NAMALWA (cell line): ENCODE results near the gene RELL1.
A peak's percentile ranks its signal among the peaks of the same experiment; 100 is the strongest.

ENCODE experiments used
- DNase-seq: peaks from one replicate; pipeline ENCODE4 v3.0.0-alpha.2; 2015; ENCODE audit warnings: low spot score

RELL1 gene

GRCh38 chr4:37635155-37635554, 51.0 kb downstream of the RELL1 start:
- DNase-seq, result no peak

GRCh38 chr4:37634180-37634579, 52.0 kb downstream of the RELL1 start:
- no peak for DNase-seq

GRCh38 chr4:37632836-37633235, 53.3 kb downstream of the RELL1 start:
- no peak for DNase-seq

DNA sequence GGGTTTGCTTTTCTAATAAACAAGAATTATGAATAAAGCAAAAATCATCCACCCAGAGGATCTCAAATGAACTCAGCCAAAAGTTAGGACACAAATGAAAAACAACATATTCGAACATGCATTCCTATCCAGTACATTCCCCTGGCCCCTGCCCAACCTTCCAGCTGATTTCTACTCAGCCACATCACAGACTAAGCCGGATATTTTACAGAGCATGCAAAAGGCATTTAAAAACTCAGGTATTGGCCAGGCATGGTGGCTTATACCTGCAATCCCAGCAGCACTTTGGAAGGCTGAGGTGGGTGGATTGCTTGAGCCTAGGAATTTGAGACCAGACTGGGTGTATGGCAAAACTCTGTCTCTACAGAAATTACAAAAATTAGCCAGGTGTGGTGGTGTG, 54.6 kb downstream of the RELL1 start:
- DNase-seq, result no peak

DNA sequence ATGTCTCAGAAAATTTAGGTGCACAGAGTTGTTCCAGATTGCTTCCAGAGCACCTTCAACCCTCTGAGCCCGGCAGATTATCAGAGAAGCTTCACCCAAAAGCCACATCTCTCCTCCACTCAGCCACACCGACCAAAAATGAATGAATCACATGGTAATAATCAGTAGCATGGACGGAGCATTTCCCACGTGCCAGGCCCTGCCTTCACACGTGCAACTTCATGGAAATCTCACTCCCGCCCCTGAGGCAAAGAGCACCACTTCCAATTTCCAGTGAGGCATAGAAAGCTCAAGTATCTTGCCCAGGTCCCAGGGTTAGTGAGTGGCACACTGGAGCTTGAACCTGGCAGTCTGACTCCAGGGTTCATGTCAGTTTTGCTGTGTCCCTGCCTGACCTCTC, 56.5 kb downstream of the RELL1 start:
- DNase-seq, result no peak

GRCh38 chr4:37628977-37629609, 57.1 kb downstream of the RELL1 start:
- no peak for DNase-seq

DNA sequence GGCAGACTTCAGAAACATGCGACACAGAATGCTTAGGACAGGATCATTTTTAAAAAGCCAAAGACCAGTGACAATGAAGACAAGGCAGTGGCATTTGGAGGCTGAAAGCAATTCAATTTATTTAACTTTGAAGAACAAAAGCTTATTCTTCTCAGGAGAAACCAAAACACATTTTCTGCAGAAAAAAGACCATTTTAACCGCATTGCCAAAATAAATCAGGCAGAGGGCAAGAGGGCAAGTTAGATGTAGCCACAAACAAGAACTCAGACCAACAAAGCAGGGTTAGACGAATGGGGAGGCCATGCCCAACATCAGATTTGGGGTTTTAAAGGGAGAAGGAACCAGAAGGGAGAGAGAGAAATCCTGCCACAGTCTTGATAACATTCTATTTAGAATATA, 58.9 kb downstream of the RELL1 start:
- no peak for DNase-seq

GRCh38 chr4:37625499-37625898, 60.7 kb downstream of the RELL1 start:
- no peak for DNase-seq

DNA sequence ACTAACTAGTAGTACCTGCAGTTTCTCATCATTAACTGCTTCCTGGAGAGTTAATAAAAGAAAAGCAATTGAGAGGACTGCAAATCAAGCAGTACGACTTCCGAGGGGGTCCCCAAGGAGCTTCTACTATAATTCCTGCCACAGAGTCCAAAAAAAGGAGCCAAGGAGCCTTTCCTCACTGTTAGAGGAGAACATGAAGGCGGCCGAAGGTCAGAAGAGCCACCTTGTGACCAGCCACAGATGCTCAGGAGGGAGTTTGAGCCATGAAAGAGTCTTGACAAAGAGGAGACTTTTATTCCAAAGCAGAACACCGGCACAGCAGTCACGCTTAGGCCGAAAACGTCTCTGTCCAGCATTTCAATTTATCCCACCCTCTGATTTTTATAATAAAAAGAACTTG, 62.2 kb downstream of the RELL1 start:
- no peak for DNase-seq

DNA sequence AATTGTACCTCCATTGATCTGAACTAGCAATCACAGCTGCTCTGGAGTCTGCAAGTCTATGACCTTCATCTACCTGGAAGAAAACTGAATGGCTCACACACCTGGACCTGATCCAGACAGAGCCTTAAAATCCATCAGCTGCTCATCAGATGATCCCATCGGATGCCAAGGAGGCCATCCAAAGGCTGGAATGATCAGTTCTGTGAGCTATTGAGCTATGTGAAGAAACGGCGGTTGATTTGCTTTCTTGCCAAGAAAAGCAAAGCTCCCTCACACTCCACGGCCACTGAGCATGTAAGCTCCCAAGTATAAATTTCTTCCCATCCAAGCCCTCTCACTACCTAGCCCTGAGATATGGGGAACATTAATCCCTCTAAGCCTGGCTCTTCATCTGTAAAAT, 63.1 kb downstream of the RELL1 start:
- no peak for DNase-seq

DNA sequence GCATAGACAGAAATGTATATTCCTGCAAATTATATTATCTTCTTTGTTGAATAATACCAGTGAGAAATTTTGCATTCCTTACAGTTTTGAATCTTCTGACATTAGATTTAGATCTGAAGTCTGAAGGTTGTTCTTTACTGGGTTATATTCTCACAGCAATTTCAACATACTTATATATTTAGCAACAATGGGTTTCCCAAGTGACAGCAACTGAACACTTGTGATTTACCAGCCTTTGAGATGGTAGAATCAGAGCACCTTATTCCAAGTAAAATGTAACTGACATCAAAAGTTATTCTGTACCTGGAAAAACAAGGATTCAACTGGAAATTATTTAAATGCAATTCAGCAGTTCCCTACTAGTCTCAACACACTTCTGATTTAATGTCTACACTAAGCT, 66.0 kb downstream of the RELL1 start:
- DNase-seq, result no peak

DNA sequence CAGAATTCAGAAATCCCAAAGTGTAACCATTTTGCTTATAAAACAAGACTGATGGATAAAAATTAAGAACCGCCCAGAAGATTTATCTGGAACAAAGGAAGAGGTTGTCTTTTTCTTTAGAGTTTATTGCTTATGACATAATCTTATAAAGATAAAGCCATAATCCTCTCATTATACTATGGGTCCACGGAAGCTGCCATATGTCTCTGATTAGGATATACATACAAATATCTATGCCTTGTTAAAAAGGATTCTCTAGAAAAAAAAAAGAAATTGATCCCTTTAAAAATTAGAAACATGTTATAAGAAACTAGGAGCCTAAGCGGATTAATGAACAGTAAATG, 70.5 kb downstream of the RELL1 start:
- no peak for DNase-seq

DNA sequence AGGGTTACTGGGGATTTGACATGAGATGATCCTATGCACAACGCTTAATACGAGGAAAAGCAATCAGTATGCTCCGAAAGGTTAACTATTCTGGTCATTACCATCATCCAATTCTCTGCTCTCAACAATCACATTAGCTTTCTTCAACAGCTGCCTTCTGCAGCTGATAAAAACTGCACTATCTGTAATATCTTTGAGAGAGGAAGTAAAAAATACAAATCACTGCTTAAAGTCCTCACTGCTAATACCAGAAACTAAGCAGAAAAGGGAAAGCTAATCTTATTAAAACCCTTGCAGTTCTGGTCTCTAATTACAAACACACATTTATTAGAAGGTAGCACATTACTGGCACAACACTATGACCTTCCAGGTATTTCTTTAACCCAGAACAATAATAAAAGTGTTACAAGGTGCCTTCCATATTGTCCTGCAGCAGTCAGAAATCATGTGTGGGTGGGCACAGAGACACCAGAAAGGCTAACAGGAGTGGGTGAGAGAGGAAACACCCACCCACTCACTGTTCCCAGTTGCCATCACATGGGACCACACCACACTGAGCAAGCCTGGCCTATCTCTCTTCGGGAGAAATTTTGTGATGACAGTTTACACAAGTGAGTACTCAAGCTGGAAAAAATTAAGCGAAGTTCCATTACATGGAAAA, 71.0 kb downstream of the RELL1 start:
- no peak for DNase-seq

DNA sequence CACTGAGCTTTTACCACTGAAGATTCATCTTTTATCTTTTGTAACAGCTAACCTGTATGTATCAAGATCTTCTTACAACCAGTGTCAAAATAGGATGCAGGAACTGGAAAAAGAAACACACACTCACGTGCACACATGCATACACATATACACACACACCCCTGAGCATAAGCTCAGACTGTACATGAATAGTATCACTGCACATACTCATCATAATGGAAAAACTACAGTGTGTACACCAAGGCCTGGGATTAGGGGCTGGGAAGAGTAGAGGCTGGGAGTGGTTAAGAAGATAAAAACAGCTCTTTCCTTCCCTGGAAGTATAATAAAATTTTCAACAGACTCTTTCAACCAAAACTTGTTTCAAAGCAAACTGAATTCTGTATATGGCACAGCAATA, 73.4 kb downstream of the RELL1 start:
- no peak for DNase-seq

- DNase-seq, result no peak
Measured at GRCh38 chr4:37609626-37610025, 76.5 kb downstream of the RELL1 start.

DNA sequence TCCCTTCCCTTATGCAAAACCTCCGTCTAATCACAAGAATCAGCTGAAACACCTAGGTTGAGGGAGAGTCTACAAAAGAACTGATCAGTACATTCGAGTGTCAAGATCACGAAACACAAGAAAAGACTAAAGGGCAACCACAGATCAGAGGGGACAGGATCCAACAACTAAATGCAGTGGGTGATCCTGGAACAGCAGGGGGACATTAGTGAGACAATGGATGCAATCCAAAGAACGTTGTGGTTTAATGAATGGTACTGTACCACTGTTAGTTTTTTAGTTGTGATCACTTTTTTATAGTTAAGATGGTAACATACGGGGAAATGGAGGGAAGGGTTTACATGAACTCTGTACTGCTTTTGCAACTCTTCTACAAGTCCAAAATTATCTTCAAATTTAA, 79.2 kb downstream of the RELL1 start:
- DNase-seq, result no peak

DNA sequence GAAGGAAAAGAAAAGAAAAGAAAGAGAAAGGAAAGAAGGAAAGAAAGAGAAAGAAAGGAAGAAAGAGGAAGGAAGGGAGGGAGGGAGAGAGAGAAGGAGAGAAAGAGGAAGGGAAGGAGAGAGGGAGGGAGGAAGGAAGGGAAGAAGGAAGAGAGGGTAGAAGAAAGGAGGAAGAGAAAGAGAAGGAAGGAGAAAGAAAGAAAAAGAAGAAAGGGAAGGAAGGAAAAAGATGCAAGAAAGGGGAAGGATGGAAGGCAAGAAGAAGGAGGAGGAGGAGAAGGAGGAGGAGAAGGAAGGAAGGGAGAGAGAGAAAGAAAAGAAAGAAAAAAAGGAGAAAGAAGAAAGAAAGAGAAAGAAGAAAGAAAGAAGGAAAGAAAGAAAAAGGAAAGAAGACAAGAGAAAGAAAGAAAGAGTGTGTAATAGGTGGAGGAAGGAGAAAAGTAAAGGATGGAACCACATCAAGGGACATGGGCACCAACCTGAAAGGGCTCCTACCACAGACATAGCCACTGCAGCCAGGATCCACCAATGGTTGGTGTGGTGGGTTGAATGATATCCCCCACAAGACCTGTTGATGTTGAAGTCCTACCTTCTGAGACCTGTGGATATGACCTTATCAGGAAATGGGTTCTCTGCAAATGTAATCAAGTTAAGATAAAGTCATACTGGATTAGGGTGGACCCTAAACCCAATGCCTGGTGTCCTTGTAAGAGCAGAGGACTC, 80.2 kb downstream of the RELL1 start:
- DNase-seq, result no peak

DNA sequence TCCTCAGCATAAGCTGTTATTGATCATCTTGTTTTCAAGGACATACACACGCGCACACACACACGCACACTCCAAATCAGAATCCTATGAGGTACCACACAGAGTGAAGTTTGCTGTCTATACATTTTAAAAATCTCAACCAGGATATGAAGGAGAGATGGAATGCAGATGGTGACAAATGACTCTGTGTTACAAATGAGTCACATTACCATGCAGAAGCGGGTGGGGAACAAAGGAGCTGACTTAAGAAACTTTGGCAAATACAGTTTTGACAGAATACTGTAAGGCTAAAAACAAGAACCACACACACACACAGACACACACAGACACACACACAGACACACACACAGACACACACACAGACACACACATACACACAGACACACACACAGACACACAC, 81.7 kb downstream of the RELL1 start:
- DNase-seq, result no peak

- no peak for DNase-seq
Measured at GRCh38 chr4:37603711-37604110, 82.5 kb downstream of the RELL1 start.

DNA sequence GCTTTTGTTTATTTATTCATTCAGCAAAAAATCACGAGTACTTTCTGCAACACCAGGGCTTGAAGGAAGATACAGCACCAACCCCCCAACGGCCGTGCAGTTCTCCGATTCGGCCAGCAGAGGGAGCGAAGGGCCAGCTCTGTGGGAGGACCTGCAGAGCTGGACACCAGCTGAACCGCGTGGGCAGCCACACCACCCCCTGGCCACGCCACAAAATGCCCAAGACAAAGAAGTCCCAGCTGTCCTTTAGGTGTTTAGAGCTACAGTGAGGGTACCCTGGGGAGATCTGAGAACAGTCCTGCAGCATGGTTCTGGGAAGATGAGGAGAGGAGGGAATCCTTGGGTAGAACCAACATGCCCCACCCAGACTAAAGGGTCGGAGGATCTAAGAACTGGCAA, 83.1 kb downstream of the RELL1 start:
- DNase-seq, result peak; percentile 70

GRCh38 chr4:37602454-37603069, 83.6 kb downstream of the RELL1 start:
- DNase-seq, result no peak

- DNase-seq, result no peak
Measured at GRCh38 chr4:37601531-37601930, 84.6 kb downstream of the RELL1 start.

GRCh38 chr4:37599092-37599790, 86.9 kb downstream of the RELL1 start:
- DNase-seq, result no peak
